GM10847 (cell line): ENCODE measurements around the gene RAD51B.

Source experiments
- POLR2A ChIP-seq: IDR thresholded peaks from 2 replicates; pipeline ENCODE4 v1.6.1; 2011; ENCODE audit not compliant: insufficient read length; ENCODE audit errors: extremely low read depth

Gene RAD51B

DNA sequence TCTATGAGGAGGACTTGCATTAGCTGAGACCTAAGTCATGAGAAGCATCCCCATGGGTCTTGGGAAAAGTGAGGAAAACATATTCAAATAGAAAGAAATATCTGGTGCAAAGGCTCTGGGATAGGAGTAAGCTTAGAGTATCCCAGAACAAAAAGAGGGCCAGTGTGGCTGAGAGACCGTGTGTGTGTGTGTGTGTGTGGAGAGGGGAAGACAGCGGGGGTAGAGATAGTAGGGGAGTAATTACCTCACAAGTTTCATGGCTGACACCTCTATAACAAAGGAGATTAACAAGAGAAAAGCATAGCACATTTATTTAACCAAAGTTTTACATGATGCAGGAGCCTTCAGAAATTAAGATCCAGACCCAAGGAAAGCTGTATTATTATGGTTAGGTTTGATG, 440.5 kb downstream of the RAD51B start:
- TF ChIP-seq POLR2A = no peak

- no peak for TF ChIP-seq POLR2A
Observed at GRCh38 chr14:68261092-68261842, 441.7 kb downstream of the RAD51B start.

GRCh38 chr14:68262567-68262966, 443.0 kb downstream of the RAD51B start:
- no peak for TF ChIP-seq POLR2A

DNA sequence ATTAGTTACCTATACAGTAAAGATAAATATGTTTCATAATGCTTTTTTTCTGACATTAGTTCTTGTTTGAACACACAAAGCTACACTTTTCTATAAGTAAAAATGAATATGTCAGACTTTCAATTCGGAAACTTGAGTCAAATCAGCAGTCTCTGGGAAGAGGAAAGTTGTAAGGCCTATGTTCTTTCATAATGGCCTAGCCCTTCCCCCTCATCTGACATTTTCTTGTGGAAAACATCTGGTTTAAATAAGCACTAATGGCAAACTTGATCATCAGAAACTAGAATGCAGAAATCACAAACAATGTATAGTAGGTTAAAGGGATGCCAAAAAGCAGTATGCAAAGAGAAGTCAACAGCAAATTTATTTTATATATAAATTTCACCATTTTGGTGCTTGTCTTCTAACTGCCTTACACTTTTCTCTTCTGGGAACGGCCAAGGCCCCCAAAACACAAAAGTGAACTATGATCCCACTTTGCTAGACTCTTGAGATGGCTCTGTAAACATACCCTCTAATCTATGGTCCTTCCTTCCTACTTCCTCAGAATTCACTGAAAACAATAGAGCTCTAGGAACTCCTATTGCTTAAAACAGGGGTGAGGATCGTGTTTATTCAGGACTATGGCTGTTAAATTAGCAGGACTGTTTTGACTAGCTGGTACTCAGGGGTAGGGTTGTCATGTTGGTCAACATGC, 444.1 kb downstream of the RAD51B start:
- no peak for TF ChIP-seq POLR2A

- TF ChIP-seq POLR2A = no peak
Observed at GRCh38 chr14:68264260-68264569, 444.6 kb downstream of the RAD51B start.

DNA sequence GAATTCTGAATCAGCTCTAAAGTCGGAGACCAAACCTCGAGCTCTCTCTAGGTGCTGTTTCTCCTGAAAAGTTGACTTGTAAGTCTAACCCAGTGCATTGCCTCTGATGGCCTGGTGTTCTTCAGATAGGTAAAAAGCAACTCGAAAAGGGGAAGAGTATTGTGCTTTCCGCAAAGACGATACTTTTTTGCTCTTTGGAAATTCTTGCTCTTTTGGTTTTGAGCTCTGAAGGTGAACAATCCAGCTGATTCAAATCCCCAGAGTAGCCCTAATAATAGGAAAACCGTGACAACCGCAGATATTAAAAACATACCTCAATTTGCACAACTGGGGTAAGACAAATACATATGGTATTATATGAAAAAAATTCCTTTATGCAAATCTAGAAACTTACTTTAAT, 447.4 kb downstream of the RAD51B start:
- TF ChIP-seq POLR2A = no peak

- TF ChIP-seq POLR2A = no peak
Observed at GRCh38 chr14:68268197-68268596, 448.6 kb downstream of the RAD51B start.

DNA sequence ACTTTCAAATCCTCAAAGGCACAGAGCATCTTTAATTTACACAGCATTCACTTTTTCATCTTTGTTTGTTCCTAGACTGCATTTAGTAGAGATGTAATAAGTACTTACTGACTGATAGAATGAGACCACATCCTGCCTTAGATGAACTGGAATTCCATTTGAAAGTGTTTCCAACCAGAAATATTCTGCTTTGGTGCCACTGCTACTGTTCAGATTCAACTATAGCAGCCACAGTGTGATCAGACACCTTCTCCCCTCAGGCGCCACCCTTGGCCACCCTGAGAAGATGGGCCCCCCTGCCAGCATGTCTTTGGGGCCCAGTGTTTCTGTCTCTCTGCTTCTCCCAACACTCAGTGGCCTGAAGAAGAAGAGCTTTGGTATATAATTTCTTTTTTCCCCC, 449.1 kb downstream of the RAD51B start:
- TF ChIP-seq POLR2A = no peak

GRCh38 chr14:68269136-68269927, 449.8 kb downstream of the RAD51B start:
- TF ChIP-seq POLR2A = no peak

GRCh38 chr14:68270342-68270741, 450.8 kb downstream of the RAD51B start:
- no peak for TF ChIP-seq POLR2A

DNA sequence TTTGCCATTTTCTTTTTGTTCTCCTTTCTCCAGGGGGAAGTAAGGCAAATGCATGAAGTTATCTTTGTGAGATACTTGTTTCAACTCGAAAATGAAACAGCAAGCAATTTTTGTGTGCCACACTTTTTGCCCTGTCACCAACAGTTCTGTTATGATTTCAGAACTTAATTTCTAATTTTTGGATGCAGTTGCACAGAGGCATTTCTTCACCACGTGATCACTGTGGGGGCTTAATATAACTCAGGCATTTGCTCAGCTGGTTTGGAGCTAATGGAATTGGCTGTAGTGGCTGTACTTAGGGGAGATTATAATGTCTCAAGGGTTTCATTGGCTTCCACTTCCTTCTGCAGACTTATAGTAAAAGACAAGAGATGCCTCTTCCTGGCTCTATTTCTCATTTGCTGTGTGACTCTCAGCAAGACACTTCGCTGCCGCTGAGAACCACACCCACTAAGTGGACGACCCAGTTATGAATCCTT, 452.4 kb downstream of the RAD51B start:
- TF ChIP-seq POLR2A = no peak

DNA sequence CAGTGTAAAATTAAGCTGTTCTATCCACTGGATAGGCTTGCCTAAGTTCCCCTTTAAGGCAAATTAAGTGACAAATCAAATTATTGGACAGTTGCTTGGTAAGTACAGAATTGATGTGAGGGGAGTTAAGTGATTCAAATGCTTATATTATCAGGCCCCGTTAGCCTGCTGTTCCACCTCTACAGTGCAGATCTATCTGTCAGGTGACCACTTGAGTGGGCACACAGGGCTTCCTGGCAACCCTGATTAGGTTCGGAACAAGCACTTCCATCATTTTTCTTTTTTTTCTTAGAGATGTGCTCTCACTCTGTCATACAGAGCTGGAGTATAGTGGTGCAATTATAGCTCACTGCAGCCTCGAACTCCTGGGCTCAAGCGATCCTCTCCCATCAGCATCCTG, 453.8 kb downstream of the RAD51B start:
- no peak for TF ChIP-seq POLR2A

- no peak for TF ChIP-seq POLR2A
Observed at GRCh38 chr14:68274725-68275124, 455.1 kb downstream of the RAD51B start.

DNA sequence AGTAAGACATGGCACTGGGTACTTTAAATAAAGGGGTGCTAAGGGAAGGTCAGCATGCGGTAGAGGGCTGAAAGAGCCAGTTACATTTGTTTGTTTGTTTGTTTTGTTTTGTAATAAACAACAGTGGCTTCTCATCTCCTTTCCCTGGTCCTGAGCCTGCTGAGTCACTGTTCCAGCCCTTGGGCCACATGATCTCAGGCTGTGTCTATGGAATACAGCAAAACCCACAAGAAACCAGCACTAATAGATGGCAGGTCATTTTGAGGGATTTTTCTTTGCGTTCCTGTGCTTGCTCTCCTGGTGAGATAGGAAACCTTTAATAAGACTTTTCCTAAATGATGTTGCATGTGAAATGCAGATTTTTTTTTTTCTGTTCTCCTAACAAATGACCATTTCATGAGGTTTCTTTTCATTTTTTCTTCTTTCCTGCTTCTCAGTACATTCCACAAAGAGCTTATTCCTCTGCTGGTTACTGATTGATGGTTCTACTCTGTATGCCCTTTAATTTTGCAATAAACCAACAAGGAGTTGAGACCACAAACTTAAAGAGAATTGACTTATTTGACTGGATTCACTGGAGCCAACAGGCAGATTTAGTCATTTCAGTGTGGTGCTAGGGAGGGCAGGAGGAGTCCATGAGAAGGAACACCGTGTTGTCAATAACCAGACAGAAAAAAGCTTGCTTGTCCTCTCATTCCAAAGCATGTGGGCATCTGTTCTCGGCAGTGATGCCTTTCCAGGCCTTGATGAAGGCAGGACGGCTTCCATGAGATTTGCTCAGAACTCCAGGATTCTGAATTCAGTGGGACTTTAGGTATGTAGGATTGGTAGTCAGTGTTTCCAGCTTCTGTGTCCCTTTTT, 459.2 kb downstream of the RAD51B start:
- no peak for TF ChIP-seq POLR2A

GRCh38 chr14:68279437-68279720, 459.8 kb downstream of the RAD51B start:
- TF ChIP-seq POLR2A = no peak

GRCh38 chr14:68279777-68280233, 460.2 kb downstream of the RAD51B start:
- TF ChIP-seq POLR2A = peak; percentile 24

DNA sequence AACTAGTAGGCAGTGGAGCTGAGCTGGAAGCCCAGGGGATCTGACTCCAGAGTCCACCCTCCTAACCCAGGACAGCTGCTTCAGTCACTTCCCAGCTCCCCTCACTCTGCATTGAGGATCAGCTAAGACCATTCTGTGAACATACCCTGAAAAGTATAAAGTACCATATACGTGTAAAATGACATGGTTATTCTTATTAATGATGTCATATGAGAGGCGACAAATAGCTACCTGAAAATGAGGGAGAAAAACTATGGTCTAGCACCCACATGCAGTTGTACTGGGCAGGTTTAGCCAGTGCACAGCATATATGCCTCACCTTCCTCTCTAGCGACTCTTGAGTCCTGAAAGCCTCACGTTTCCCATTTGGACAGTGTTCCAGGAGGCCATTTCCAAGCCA, 461.9 kb downstream of the RAD51B start:
- TF ChIP-seq POLR2A = no peak
